ENCODE data around the gene LLGL1. TPM values are rescaled to one million over a fixed set of nuclear protein-coding genes. Genes with fewer than 3 reads are reported as not detected.
A peak's percentile ranks its signal among the peaks of the same experiment; 100 is the strongest.

LLGL1 gene
- total RNA-seq, 2 experiments from 2014 or later, result 17.5 to 18.4 TPM

DNA sequence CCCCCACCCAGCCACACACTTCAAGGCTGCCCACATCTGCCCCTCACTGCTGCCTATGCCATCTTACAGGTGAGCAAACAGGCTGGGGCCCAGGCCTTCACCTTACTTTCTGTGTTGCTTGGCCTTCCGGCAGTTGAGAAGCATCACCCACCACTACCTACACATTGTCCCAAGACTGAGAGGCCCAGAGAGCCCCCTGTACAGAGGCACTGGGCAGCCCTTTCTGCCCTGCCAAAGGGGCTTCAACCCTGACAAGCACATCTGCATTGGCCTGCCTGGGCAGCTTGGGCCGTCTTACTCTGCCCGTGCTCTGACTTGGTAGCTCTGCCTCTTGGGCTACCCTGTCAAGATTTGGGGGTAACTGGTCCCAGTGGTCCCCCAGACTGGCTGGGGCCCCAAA lies 36.2 kb downstream of the LLGL1 start:
- Mint-ChIP-seq H3K4me3 (peak overlapping the region; percentile 76), H3K27me3 (no peaks in the 10 kb centered on the region), H3K27ac (peak overlapping the region; percentile 67), H3K36me3 (ENCODE audit: low read depth) (peaks cover 5% of the 10 kb centered on the region), H3K4me1 (peaks cover 39% of the 10 kb centered on the region), H3K9me3 (ENCODE audit: low read depth) (no peaks in the 10 kb centered on the region)
- ATAC-seq, result no peak
- CTCF ChIA-PET, result interaction anchor here (0.7 to 1.4 kb wide), 4 partner anchors 13 to 1127 kb away, joined by 3 read pairs; partner anchors contain the start of genes SMCR8 and TOP3A
- DNase-seq, result no peak
- intact Hi-C loops (cut with DNase I, micrococcal nuclease), result loop anchor here (2.0 kb wide), 3 partner anchors 53 to 223 kb away; partner anchors contain the start of genes ALKBH5 (in 1 of the 2), ATPAF2 (in 1 of the 2), GID4 (in 1 of the 2) and SMCR8 (in 1 of the 2)
- POLR2A ChIA-PET, result interaction anchor here (0.7 kb wide), 1 partner anchor 91 kb away, joined by 3 read pairs; no protein-coding TSS in a partner anchor

DNA sequence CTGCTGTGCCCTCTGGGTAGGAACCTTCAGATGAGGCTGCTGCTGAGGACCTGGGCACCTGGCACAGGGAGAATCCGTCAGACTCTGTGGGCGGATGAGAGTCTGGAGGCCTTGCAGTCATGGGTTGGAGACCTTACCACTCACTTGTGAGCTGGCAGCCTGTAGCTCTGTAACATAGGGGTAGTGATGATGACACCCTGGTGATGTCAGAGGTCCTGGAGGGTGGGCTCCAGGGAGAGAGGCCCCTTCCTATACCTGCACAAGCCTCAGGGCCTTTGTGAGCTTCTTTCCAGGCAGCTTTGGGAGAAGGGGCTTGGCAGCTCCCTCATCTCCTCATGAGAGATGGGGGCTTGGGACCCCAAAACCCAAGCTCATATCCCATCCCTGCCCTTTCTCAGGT lies 36.7 kb downstream of the LLGL1 start:
- Mint-ChIP-seq H3K27me3 (no peaks in the 10 kb centered on the region), H3K36me3 (ENCODE audit: low read depth) (peaks cover 2% of the 10 kb centered on the region), H3K9me3 (ENCODE audit: low read depth) (no peaks in the 10 kb centered on the region), H3K27ac (peak overlapping the region; percentile 55), H3K4me1 (peaks cover 35% of the 10 kb centered on the region), H3K4me3 (peak overlapping the region; percentile 76)
- ATAC-seq (no peak), DNase-seq (peak; percentile 29)
- CTCF ChIA-PET, result interaction anchor here (0.7 to 1.4 kb wide), 4 partner anchors 13 to 1127 kb away, joined by 3 read pairs; partner anchors contain the start of genes SMCR8 and TOP3A
- intact Hi-C loops (cut with DNase I, micrococcal nuclease), result no loop called here
- POLR2A ChIA-PET, result no interaction called here

DNA sequence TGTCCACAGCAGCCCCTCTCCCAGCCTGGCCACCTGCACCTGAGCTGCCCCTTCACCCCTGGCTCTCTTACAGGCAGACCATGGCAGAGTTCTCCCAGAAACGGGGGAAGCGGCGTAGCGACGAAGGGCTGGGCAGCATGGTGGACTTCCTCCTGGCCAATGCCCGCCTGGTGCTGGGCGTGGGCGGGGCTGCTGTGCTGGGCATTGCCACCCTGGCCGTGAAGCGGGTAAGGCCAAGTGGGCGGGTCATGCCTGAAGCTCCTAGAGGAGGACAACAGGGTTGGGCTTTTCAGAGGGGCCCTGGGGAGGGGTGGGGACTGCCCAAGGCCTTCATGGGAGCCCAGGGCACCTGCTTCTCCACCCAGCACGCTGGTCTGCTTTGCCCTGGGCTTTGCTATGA lies 37.2 kb downstream of the LLGL1 start:
- Mint-ChIP-seq H3K4me3 (no peak overlapping the region), H3K9me3 (ENCODE audit: low read depth) (no peaks in the 10 kb centered on the region), H3K36me3 (ENCODE audit: low read depth) (peaks cover 2% of the 10 kb centered on the region), H3K27ac (no peak overlapping the region), H3K27me3 (no peaks in the 10 kb centered on the region), H3K4me1 (peaks cover 31% of the 10 kb centered on the region)
- intact Hi-C loops (cut with DNase I, micrococcal nuclease), result no loop called here
- DNase-seq (no peak), ATAC-seq (no peak)
- POLR2A ChIA-PET, result no interaction called here
- CTCF ChIA-PET, result no interaction called here

- ChIA-PET CTCF (interaction anchor here (0.6 to 1.3 kb wide), 3 partner anchors 16 to 717 kb away, joined by 3 to 7 read pairs (median 3); no protein-coding TSS in a partner anchor), POLR2A (no interaction called here)
- Mint-ChIP-seq H3K27me3 (no peaks in the 10 kb centered on the region), H3K9me3 (ENCODE audit: low read depth) (no peaks in the 10 kb centered on the region), H3K36me3 (ENCODE audit: low read depth) (no peaks in the 10 kb centered on the region), H3K4me1 (peaks cover 24% of the 10 kb centered on the region), H3K4me3 (no peak overlapping the region), H3K27ac (no peak overlapping the region)
- intact Hi-C loops (cut with DNase I, micrococcal nuclease), result no loop called here
- DNase-seq, result no peak
- ATAC-seq, result no peak
Observed at GRCh38 chr17:18263885-18264682, 38.6 kb downstream of the LLGL1 start.

GRCh38 chr17:18267366-18267765 lies 41.9 kb downstream of the LLGL1 start:
- ChIA-PET POLR2A (no interaction called here), CTCF (interaction anchor here (0.7 kb wide), 1 partner anchor 18 kb away, joined by 5 read pairs; no protein-coding TSS in a partner anchor)
- H3K4me3 Mint-ChIP-seq, result no peak overlapping the region
- H3K4me1 Mint-ChIP-seq, result peaks cover 4% of the 10 kb centered on the region
- no peaks in the 10 kb centered on the region for H3K9me3 Mint-ChIP-seq (ENCODE audit: low read depth)
- H3K27me3 Mint-ChIP-seq, result no peaks in the 10 kb centered on the region
- intact Hi-C loops (cut with DNase I, micrococcal nuclease), result no loop called here
- H3K36me3 Mint-ChIP-seq (ENCODE audit: low read depth), result peaks cover 5% of the 10 kb centered on the region
- no peak for ATAC-seq
- no peak for DNase-seq
- no peak overlapping the region for H3K27ac Mint-ChIP-seq

- Mint-ChIP-seq H3K27ac (no peak overlapping the region), H3K27me3 (no peaks in the 10 kb centered on the region), H3K4me3 (no peak overlapping the region), H3K36me3 (ENCODE audit: low read depth) (peaks cover 8% of the 10 kb centered on the region), H3K4me1 (peaks cover 3% of the 10 kb centered on the region), H3K9me3 (ENCODE audit: low read depth) (no peaks in the 10 kb centered on the region)
- peak; percentile 55 for ATAC-seq
- DNase-seq, result no peak
- CTCF ChIA-PET, result interaction anchor here (0.7 to 0.8 kb wide), 3 partner anchors 17 to 42 kb away, joined by 3 to 6 read pairs (median 5); no protein-coding TSS in a partner anchor
- intact Hi-C loops (cut with DNase I, micrococcal nuclease), result no loop called here
- POLR2A ChIA-PET, result no interaction called here
Observed at GRCh38 chr17:18267927-18268711, 42.7 kb downstream of the LLGL1 start.

DNA sequence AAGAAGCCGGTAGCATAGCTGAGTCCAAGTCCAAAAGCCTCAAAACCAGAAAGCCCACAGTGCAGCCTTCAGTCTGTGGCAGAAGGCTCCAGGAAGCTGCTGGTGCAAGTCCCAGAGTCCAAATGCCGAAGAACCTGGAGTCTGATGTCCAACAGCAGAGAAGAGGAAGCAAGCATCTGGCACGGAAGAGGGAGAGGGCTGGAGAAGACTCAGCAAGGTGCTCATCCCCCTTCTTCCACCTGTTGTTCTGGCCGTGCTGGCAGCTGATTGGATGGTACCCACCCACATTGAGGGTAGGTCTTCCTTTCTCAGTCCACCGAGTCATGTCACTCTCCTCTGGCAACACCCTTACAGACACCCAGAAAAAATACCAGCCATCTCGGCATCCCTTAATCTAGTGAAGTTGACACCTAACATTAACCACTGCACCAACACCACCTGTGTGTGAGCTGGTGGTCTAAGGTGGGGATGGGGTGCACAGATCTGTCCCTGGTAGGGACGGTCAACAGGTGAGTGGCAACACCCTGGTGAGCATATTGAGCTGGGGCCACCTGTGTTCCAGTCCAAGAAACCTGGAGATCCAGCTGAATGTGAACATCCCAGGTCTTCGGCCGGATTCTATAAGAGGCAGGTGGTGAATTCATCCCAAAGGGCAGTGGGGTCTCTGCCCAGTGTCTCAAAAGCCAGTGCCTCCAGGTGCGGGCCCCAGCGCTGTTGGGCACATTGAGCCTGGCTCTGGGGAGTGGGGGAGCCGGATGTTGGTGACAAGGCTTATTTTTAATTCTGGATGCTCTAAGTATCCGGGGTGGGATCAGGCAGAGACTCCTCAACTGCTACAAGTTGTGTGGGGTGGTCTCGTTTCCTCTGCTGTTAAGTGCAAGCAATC lies 44.9 kb downstream of the LLGL1 start:
- Mint-ChIP-seq H3K4me3 (no peak overlapping the region), H3K27ac (no peak overlapping the region), H3K4me1 (peaks cover 3% of the 10 kb centered on the region), H3K9me3 (ENCODE audit: low read depth) (no peaks in the 10 kb centered on the region), H3K36me3 (ENCODE audit: low read depth) (peaks cover 10% of the 10 kb centered on the region), H3K27me3 (no peaks in the 10 kb centered on the region)
- ChIA-PET CTCF (interaction anchor here (0.6 kb wide), 1 partner anchor 54 kb away, joined by 4 read pairs; no protein-coding TSS in a partner anchor), POLR2A (no interaction called here)
- intact Hi-C loops (cut with DNase I, micrococcal nuclease), result no loop called here
- no peak for ATAC-seq
- no peak for DNase-seq

- DNase-seq (no peak), ATAC-seq (no peak)
- Mint-ChIP-seq H3K27me3 (no peaks in the 10 kb centered on the region), H3K27ac (no peak overlapping the region), H3K9me3 (ENCODE audit: low read depth) (no peaks in the 10 kb centered on the region), H3K4me3 (no peak overlapping the region), H3K4me1 (no peaks in the 10 kb centered on the region), H3K36me3 (ENCODE audit: low read depth) (peaks cover 25% of the 10 kb centered on the region)
- intact Hi-C loops (cut with DNase I, micrococcal nuclease), result no loop called here
- CTCF ChIA-PET, result interaction anchor here (0.7 kb wide), 1 partner anchor 137 kb away, joined by 3 read pairs; no protein-coding TSS in a partner anchor
- POLR2A ChIA-PET, result no interaction called here
Observed at GRCh38 chr17:18277076-18277475, 51.6 kb downstream of the LLGL1 start.

DNA sequence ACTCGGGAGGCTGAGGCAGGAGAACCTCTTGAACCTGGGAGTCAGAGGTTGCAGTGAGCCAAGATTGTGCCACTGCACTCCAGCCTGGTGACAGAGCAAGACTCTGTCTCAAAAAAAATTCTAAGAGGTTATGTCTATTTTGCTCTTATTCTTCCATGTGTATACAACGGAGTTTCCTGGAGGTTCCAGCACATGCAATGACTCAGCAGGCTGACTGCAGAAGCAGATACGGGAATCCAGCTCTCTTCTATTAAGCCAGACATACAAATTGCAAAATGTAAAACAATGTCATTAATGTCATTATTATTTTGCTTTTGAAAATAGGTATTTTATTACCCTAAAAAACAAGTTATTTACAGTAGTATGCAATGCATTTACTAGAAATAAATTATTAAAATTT lies 53.4 kb downstream of the LLGL1 start:
- ATAC-seq (no peak), DNase-seq (no peak)
- H3K27ac Mint-ChIP-seq, result no peak overlapping the region
- H3K4me3 Mint-ChIP-seq, result no peak overlapping the region
- intact Hi-C loops (cut with DNase I, micrococcal nuclease), result no loop called here
- no peaks in the 10 kb centered on the region for H3K9me3 Mint-ChIP-seq (ENCODE audit: low read depth)
- peaks cover 35% of the 10 kb centered on the region for H3K36me3 Mint-ChIP-seq (ENCODE audit: low read depth)
- POLR2A ChIA-PET, result no interaction called here
- no peaks in the 10 kb centered on the region for H3K27me3 Mint-ChIP-seq
- H3K4me1 Mint-ChIP-seq, result no peaks in the 10 kb centered on the region
- CTCF ChIA-PET, result no interaction called here

- DNase-seq (no peak), ATAC-seq (no peak)
- Mint-ChIP-seq H3K27ac (no peak overlapping the region), H3K4me3 (no peak overlapping the region), H3K36me3 (ENCODE audit: low read depth) (peaks cover 42% of the 10 kb centered on the region), H3K27me3 (no peaks in the 10 kb centered on the region), H3K4me1 (no peaks in the 10 kb centered on the region), H3K9me3 (ENCODE audit: low read depth) (no peaks in the 10 kb centered on the region)
- ChIA-PET CTCF (no interaction called here), POLR2A (no interaction called here)
- intact Hi-C loops (cut with DNase I, micrococcal nuclease), result no loop called here
Observed at GRCh38 chr17:18280249-18280648, 54.8 kb downstream of the LLGL1 start.

Data from activated CD4-positive, alpha-beta T cell treated with anti-CD3 and anti-CD28 coated beads for 36 hours (primary cell).